Spleen (tissue), 11 donors: Measurements from ENCODE around the gene UBXN1. TPM values are rescaled to one million over a fixed set of nuclear protein-coding genes. Genes with fewer than 3 reads are reported as not detected.

Experiments
- DNase-seq: peaks from one replicate; pipeline ENCODE4 v3.0.0-alpha.2; 2020
- H3K27ac ChIP-seq, 8 donors: fragments of 200-600 bp; sonication (generic) in 7 of 8; 1 replicate in 4 of 8; 2 replicates in 4 of 8; pipeline versions ENCODE4 v1.5.0 to v1.8.0; 2016 to 2021; ENCODE audit warnings: inconsistent platforms in 4 of 8, mild to moderate bottlenecking in 4 of 8, moderate library complexity in 1 of 8
- H3K27me3 ChIP-seq, 7 donors: fragments of 200-600 bp; sonication (generic) in 6 of 7; replicated peaks in 1 of 7; 1 replicate in 4 of 7; 2 replicates in 3 of 7; pipeline versions ENCODE4 v1.5.0 to v1.8.0; 2016 to 2021; ENCODE audit warnings: inconsistent platforms in 3 of 7, mild to moderate bottlenecking in 1 of 7
- H3K36me3 ChIP-seq, 6 donors: fragments of 200-600 bp; sonication (generic) in 5 of 6; 1 replicate in 4 of 6; 2 replicates in 2 of 6; pipeline versions ENCODE4 v1.5.0 to v1.8.0; 2016 to 2021; ENCODE audit warnings: inconsistent platforms in 2 of 6
- H3K4me1 ChIP-seq, 6 donors: fragments of 200-600 bp; sonication (generic) in 5 of 6; 1 replicate in 3 of 6; 2 replicates in 3 of 6; pipeline versions ENCODE4 v1.5.0 to v1.8.0; 2016 to 2021; ENCODE audit warnings: inconsistent platforms in 3 of 6
- H3K4me3 ChIP-seq, 8 donors: fragments of 200-600 bp; sonication (generic) in 7 of 8; 1 replicate in 4 of 8; 2 replicates in 4 of 8; pipeline versions ENCODE4 v1.5.0 to v1.8.0; 2016 to 2021; ENCODE audit warnings: inconsistent platforms in 4 of 8, mild to moderate bottlenecking in 4 of 8, moderate library complexity in 2 of 8
- H3K9me3 ChIP-seq, 8 donors: fragments of 200-600 bp; sonication (generic) in 7 of 8; 1 replicate in 4 of 8; 2 replicates in 4 of 8; pipeline versions ENCODE4 v1.5.0 to v1.8.0; 2016 to 2021; ENCODE audit warnings: inconsistent platforms in 4 of 8
- CTCF ChIP-seq, 11 experiments: fragments of 200-600 bp in 7 of 11; fragments of 450-650 bp in 4 of 11; sonication (generic) in 4 of 11; IDR thresholded peaks in 8 of 11; conservative IDR thresholded peaks in 3 of 11; 1 replicate in 7 of 11; 2 replicates in 4 of 11; pipeline versions ENCODE4 v1.4.0 to v1.8.0; 2016 to 2021; ENCODE audit warnings: antibody characterized with exemption in 11 of 11, inconsistent platforms in 4 of 11, mild to moderate bottlenecking in 1 of 11
- POLR2A ChIP-seq, 3 donors: fragments of 450-650 bp; IDR thresholded peaks; one replicate each; pipeline ENCODE4 v1.5.1; 2017; ENCODE audit warnings: antibody characterized with exemption in 3 of 3, mild to moderate bottlenecking in 1 of 3
- POLR2AphosphoS5 ChIP-seq, 3 donors: sonication (generic); formaldehyde crosslinking; IDR thresholded peaks; one replicate each; pipeline ENCODE4 v1.5.1; 2017; ENCODE audit warnings: antibody characterized with exemption in 3 of 3
- WGBS, 5 donors: extraction: QIAGEN DNeasy Blood & Tissue Kit in 3 of 5; methylation state at CpG; one replicate each; pipeline versions ENCODE4 v1.1.5 to v1.1.7; 2013 to 2018; 5-methylcytosine and 5-hydroxymethylcytosine counted together
- intact Hi-C: fragments of 100-400 bp; cut with DNase I; formaldehyde crosslinking; loops from one replicate; pipeline ENCODE4 v1.15.0; 2023; ENCODE audit warnings: low total_unique reads
- polyA plus RNA-seq, 3 donors: library from polyadenylated mRNA; stranded (reverse); fragments of 200-250 nt; gene quantifications; one replicate each; pipeline ENCODE4 v1.2.1, GENCODE V29; 2013
- total RNA-seq, 7 donors: library from RNA; depleted of rRNA in 3 of 7; stranded (reverse); fragments of >200 nt in 3 of 7; fragmentation: NEBNext Ultra II Directional in 4 of 7; extraction: Animal tissue kit (Norgen Biotek cat#: 25700) in 4 of 7; gene quantifications; one replicate each; pipeline versions ENCODE4 v1.1.0 to v1.2.1, GENCODE V29; 2016 to 2021
- donor health status: healthy with polysubstance abuse.
- donor health status: DM: no; HTN: no; CAD: no; lungs with moderate emphysema.
- donor health status: DM: no; HTN: no; CAD: no.
- donor health status: Bipolar disorder and iron deficiency.
- donor health status: healthy.
- donor health status: DM: no; HTN: no; CAD: no.
- donor health status: DM: yes; HTN: yes; CAD: no.

The UBXN1 gene
- total and polyA plus RNA-seq, 10 donors = 93.8 to 209 (median 130) TPM

GRCh38 chr11:62724171-62724570 lies 45.3 kb upstream of the UBXN1 start:
- H3K36me3 ChIP-seq = peaks cover 23 to 53% (median 49%) of the 10 kb centered on the region in 6 donors
- peak overlapping the region in 1 of 8 donors; percentile 98 for H3K27ac ChIP-seq
- TF ChIP-seq POLR2A (IDR thresholded peaks at IDR 0.05) (no peak), CTCF (IDR thresholded peaks at IDR 0.05 in 8 of 11, conservative IDR thresholded peaks at IDR 0.05 in 3 of 11) (no peak), POLR2AphosphoS5 (IDR thresholded peaks at IDR 0.05) (no peak)
- H3K4me1 ChIP-seq = peaks cover 14 to 73% (median 44%) of the 10 kb centered on the region in 6 donors
- WGBS, 5 donors = 58 to 72% (median 65%) methylated on average over 8 of the region's 8 CpGs
- no peak for DNase-seq
- peak overlapping the region in 4 of 8 donors; percentile 79 to 99 (median 96) for H3K4me3 ChIP-seq
- no peaks in the 10 kb centered on the region for H3K9me3 ChIP-seq
- intact Hi-C loops = no loop called here
- H3K27me3 ChIP-seq = no peaks in the 10 kb centered on the region

- TF ChIP-seq CTCF (IDR thresholded peaks at IDR 0.05 in 8 of 11, conservative IDR thresholded peaks at IDR 0.05 in 3 of 11) = no peak
- TF ChIP-seq POLR2A (IDR thresholded peaks at IDR 0.05) = no peak
- no peak for TF ChIP-seq POLR2AphosphoS5 (IDR thresholded peaks at IDR 0.05)
- H3K36me3 ChIP-seq = peaks cover 23 to 75% (median 71%) of the 10 kb centered on the region in 6 donors
- WGBS, 5 donors = 78 to 93% (median 86%) methylated on average over 7 of the region's 7 CpGs
- no peak overlapping the region for H3K4me3 ChIP-seq
- no peaks in the 10 kb centered on the region for H3K27me3 ChIP-seq
- no peaks in the 10 kb centered on the region for H3K9me3 ChIP-seq
- peaks cover 14 to 89% (median 45%) of the 10 kb centered on the region in 6 donors for H3K4me1 ChIP-seq
- no peak overlapping the region for H3K27ac ChIP-seq
- intact Hi-C loops = no loop called here
- DNase-seq = no peak
Measured at GRCh38 chr11:62721994-62722393, 43.1 kb upstream of the UBXN1 start.

GRCh38 chr11:62719302-62719978 lies 40.6 kb upstream of the UBXN1 start:
- Histone ChIP-seq H3K27me3 (no peaks in the 10 kb centered on the region), H3K4me1 (peaks cover 7 to 90% (median 34%) of the 10 kb centered on the region in 6 donors), H3K36me3 (peaks cover 23 to 100% (median 95%) of the 10 kb centered on the region in 6 donors), H3K4me3 (no peak overlapping the region), H3K27ac (no peak overlapping the region), H3K9me3 (no peaks in the 10 kb centered on the region)
- intact Hi-C loops = no loop called here
- DNase-seq = no peak
- TF ChIP-seq POLR2A (IDR thresholded peaks at IDR 0.05) = no peak
- TF ChIP-seq POLR2AphosphoS5 (IDR thresholded peaks at IDR 0.05) = no peak
- no peak for TF ChIP-seq CTCF (IDR thresholded peaks at IDR 0.05 in 8 of 11, conservative IDR thresholded peaks at IDR 0.05 in 3 of 11)
- WGBS, 5 donors = 73 to 80% (median 75%) methylated on average over 2 of the region's 2 CpGs

- no peak overlapping the region for H3K4me3 ChIP-seq
- 85 to 92% (median 88%) methylated on average over 11 of the region's 11 CpGs for WGBS, 5 donors
- TF ChIP-seq CTCF (IDR thresholded peaks at IDR 0.05 in 8 of 11, conservative IDR thresholded peaks at IDR 0.05 in 3 of 11) (no peak), POLR2AphosphoS5 (IDR thresholded peaks at IDR 0.05) (peak in 2 of 3 donors; percentile 10 to 17), POLR2A (IDR thresholded peaks at IDR 0.05) (no peak)
- H3K9me3 ChIP-seq = no peaks in the 10 kb centered on the region
- H3K4me1 ChIP-seq = peaks cover 0 to 90% (median 27%) of the 10 kb centered on the region in 6 donors
- no peaks in the 10 kb centered on the region for H3K27me3 ChIP-seq
- peaks cover 12 to 100% (median 96%) of the 10 kb centered on the region in 6 donors for H3K36me3 ChIP-seq
- no peak for DNase-seq
- intact Hi-C loops = no loop called here
- peak overlapping the region in 1 of 8 donors; percentile 31 for H3K27ac ChIP-seq
Measured at GRCh38 chr11:62716816-62717215, 37.9 kb upstream of the UBXN1 start.
